ENCODE results near the gene ADGRV1. TPM values are rescaled to one million over a fixed set of nuclear protein-coding genes. Genes with fewer than 3 reads are reported as not detected.
A peak's percentile ranks its signal among the peaks of the same experiment; 100 is the strongest.

ADGRV1 gene
- total and polyA plus RNA-seq, 9 of the 15 experiments (the other 6 are each of a cell fraction or from before 2014, with no cell fraction given): 21.7 to 156 (median 58.2) TPM

- TF ChIP-seq ZNF609 (CRISPR knock-in tag; IDR thresholded peaks at IDR 0.05; ENCODE audit: borderline replicate concordance) (peak; percentile 79; the same call in 1 of the 2 replicates), TARDBP (IDR thresholded peaks at IDR 0.05) (peak; percentile 98), HSF4 (CRISPR knock-in tag; IDR thresholded peaks at IDR 0.05; ENCODE audit: borderline replicate concordance) (no peak), ZNF589 (CRISPR knock-in tag; IDR thresholded peaks at IDR 0.05; ENCODE audit: low read depth) (peak; percentile 98)
These were observed 424.6 kb downstream of the ADGRV1 start (continued) for GRCh38 chr5:90983148-90983547.

GRCh38 chr5:90983711-90984124, 425.1 kb downstream of the ADGRV1 start:
- H3K27ac ChIP-seq (ENCODE audit: extremely low read depth, low read depth, low read length): no peak overlapping the region
- peaks cover 5 to 10% of the 10 kb centered on the region in 2 experiments; a peak in 3 of 5 replicates for H3K4me1 ChIP-seq (replicated peaks in 1 of 2; ENCODE audit: control insufficient read depth in 2 of 2, insufficient read depth in 2 of 2, low read length in 2 of 2)
- ChIA-PET POLR2A (interaction anchor here (0.8 to 1.0 kb wide), 3 partner anchors 17 to 397 kb away, joined by 3 read pairs; no protein-coding TSS in a partner anchor), CTCF (ENCODE audit: low intra/inter-chr PET ratio) (no interaction called here)
- no peaks in the 10 kb centered on the region for H3K79me2 ChIP-seq (ENCODE audit: control insufficient read depth, insufficient read depth, low read length)
- H3K27me3 ChIP-seq (ENCODE audit: control insufficient read depth in 2 of 2, insufficient read depth in 2 of 2, low read length in 2 of 2): no peaks in the 10 kb centered on the region
- ATAC-seq: no peak
- H2AFZ ChIP-seq (ENCODE audit: low read depth, low read length): no peak overlapping the region
- no peak overlapping the region for H3K4me3 ChIP-seq
- no peak for DNase-seq (ENCODE audit: extremely low read depth in 1 of 4, low spot score in 3 of 4)
- peaks cover 7% of the 10 kb centered on the region; the same call in 2 of the 3 replicates for H3K36me3 ChIP-seq (ENCODE audit: control insufficient read depth, insufficient read depth, low read length)
- H3K9me1 ChIP-seq (ENCODE audit: control insufficient read depth, insufficient read depth, low read length): no peaks in the 10 kb centered on the region
- no peaks in the 10 kb centered on the region for H3K9me3 ChIP-seq (replicated peaks; ENCODE audit: control insufficient read depth, insufficient read depth, low read depth, low read length)
- BruUV-seq (replicated peaks): no TSS peak
- H3K9ac ChIP-seq (ENCODE audit: insufficient read depth in 1 of 2, low read depth in 2 of 2, low read length in 2 of 2): no peak overlapping the region
- no peak overlapping the region for H3K4me2 ChIP-seq (ENCODE audit: insufficient read depth, low read length)
- in situ Hi-C loops (cut with MboI) (no loop called here), intact Hi-C loops (cut with micrococcal nuclease) (no loop called here)
- H4K20me1 ChIP-seq (replicated peaks; ENCODE audit: control insufficient read depth, insufficient read depth, low read length): no peaks in the 10 kb centered on the region
- FAIRE-seq: no peak
- TF ChIP-seq CBFA2T2 (conservative IDR thresholded peaks at IDR 0.05) (no peak), XRCC5 (IDR thresholded peaks at IDR 0.05; ENCODE audit: low read depth, low read length) (no peak), RNF219 (CRISPR knock-in tag; IDR thresholded peaks at IDR 0.05) (no peak), ZBTB11 (CRISPR knock-in tag; IDR thresholded peaks at IDR 0.05) (no peak), POLR2AphosphoS2 (IDR thresholded peaks at IDR 0.05; ENCODE audit: low read length) (no peak)

Data from K562 (cell line).